ENCODE data around the gene JPT1.
A peak's percentile ranks its signal among the peaks of the same experiment; 100 is the strongest.

DNA sequence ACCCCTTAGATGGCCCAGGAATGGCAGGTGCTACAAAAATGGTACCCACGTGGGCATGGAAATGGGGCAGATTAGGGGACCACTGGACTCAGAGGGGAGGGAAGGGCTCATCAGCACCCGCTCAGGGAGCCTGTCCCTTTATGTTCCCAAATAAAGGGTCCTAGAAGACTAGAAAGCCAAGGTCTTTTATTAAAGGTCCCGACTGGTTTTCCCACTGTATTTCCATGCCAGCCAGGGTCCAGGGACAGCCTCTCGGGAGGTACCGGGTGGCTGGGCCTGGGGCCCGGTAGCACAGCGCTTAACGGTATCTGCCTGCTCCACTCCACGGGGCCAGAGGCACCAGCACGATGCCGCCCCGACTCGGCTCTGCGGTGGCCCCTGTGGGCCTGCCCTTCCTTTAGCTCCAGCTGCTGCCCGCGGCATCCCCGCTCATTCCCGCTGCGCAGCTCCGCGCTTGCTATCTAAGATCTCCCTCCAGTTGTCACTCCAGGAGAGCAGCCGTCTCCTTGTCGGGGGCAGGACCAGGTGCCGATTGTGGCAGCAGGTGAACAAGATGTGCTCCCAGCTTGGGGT, 24.2 kb downstream of the JPT1 start:
- TF ChIP-seq ELF1 (IDR thresholded peaks at IDR 0.05) (0 out of 2 replicates have a peak, but pooled peaks have one; percentile 5), GABPA (IDR thresholded peaks at IDR 0.05; ENCODE audit: low read depth) (no peak), NFIC (IDR thresholded peaks at IDR 0.05; ENCODE audit: borderline replicate concordance) (no peak), POLR2AphosphoS5 (IDR thresholded peaks at IDR 0.05; ENCODE audit: low read depth, low read length) (no peak), GATA2 (CRISPR knock-in tag; IDR thresholded peaks at IDR 0.05) (peak; percentile 53), CHD2 (IDR thresholded peaks at IDR 0.05; ENCODE audit: low read length, partially characterized antibody) (no peak), FOXM1 (IDR thresholded peaks at IDR 0.05; ENCODE audit: low read depth) (no peak), RCOR1 (IDR thresholded peaks at IDR 0.05; ENCODE audit: low read length) (no peak)
- TF ChIP-seq, protein P1, sequence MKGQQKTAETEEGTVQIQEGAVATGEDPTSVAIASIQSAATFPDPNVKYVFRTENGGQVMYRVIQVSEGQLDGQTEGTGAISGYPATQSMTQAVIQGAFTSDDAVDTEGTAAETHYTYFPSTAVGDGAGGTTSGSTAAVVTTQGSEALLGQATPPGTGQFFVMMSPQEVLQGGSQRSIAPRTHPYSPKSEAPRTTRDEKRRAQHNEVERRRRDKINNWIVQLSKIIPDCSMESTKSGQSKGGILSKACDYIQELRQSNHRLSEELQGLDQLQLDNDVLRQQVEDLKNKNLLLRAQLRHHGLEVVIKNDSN (IDR thresholded peaks at IDR 0.05; ENCODE audit: borderline replicate concordance, low read depth), result no peak
- TF ChIP-seq, protein P2, sequence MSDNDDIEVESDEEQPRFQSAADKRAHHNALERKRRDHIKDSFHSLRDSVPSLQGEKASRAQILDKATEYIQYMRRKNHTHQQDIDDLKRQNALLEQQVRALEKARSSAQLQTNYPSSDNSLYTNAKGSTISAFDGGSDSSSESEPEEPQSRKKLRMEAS (IDR thresholded peaks at IDR 0.05; ENCODE audit: low read depth), result no peak
- TF ChIP-seq, protein P3, sequence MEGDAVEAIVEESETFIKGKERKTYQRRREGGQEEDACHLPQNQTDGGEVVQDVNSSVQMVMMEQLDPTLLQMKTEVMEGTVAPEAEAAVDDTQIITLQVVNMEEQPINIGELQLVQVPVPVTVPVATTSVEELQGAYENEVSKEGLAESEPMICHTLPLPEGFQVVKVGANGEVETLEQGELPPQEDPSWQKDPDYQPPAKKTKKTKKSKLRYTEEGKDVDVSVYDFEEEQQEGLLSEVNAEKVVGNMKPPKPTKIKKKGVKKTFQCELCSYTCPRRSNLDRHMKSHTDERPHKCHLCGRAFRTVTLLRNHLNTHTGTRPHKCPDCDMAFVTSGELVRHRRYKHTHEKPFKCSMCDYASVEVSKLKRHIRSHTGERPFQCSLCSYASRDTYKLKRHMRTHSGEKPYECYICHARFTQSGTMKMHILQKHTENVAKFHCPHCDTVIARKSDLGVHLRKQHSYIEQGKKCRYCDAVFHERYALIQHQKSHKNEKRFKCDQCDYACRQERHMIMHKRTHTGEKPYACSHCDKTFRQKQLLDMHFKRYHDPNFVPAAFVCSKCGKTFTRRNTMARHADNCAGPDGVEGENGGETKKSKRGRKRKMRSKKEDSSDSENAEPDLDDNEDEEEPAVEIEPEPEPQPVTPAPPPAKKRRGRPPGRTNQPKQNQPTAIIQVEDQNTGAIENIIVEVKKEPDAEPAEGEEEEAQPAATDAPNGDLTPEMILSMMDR (IDR thresholded peaks at IDR 0.05), result no peak
